Osteocyte (in vitro differentiated cells): ENCODE data around the gene TMEM128. TPM values are rescaled to one million over a fixed set of nuclear protein-coding genes. Genes with fewer than 3 reads are reported as not detected.
A peak's percentile ranks its signal among the peaks of the same experiment; 100 is the strongest.

Experiments
- DNase-seq: peaks from one replicate; pipeline ENCODE4 v3.0.0; 2021; ENCODE audit warnings: mixed read lengths; ENCODE audit not compliant: unreplicated experiment; ENCODE audit errors: extremely low spot score
- H3K27ac Mint-ChIP-seq: one replicate; pipeline ENCODE4 v1.8.0; 2021; ENCODE audit warnings: mild to moderate bottlenecking, mixed read lengths; ENCODE audit not compliant: unreplicated experiment
- H3K27me3 Mint-ChIP-seq: one replicate; pipeline ENCODE4 v1.8.0; 2021; ENCODE audit warnings: mixed read lengths; ENCODE audit not compliant: unreplicated experiment
- H3K36me3 Mint-ChIP-seq: one replicate; pipeline ENCODE4 v1.8.0; 2021; ENCODE audit warnings: mixed read lengths; ENCODE audit not compliant: unreplicated experiment
- H3K4me1 Mint-ChIP-seq: one replicate; pipeline ENCODE4 v1.8.0; 2021; ENCODE audit warnings: mixed read lengths; ENCODE audit not compliant: unreplicated experiment
- H3K4me3 Mint-ChIP-seq: one replicate; pipeline ENCODE4 v1.8.0; 2021; ENCODE audit warnings: mild to moderate bottlenecking, moderate library complexity, mixed read lengths; ENCODE audit not compliant: unreplicated experiment
- H3K9me3 Mint-ChIP-seq: one replicate; pipeline ENCODE4 v1.8.0; 2021; ENCODE audit warnings: mixed read lengths; ENCODE audit not compliant: unreplicated experiment
- total RNA-seq: library from RNA; stranded (reverse); gene quantifications from 2 replicates; pipeline ENCODE4 v1.2.1, GENCODE V29; 2021
- TF ChIP-seq, protein P1 (sequence below): fragments of 200-600 bp; sonication (generic); IDR thresholded peaks from 2 replicates; pipeline ENCODE4 v1.5.0; 2021; ENCODE audit warnings: antibody characterized with exemption, mild to moderate bottlenecking, moderate library complexity

TMEM128 gene
- total RNA-seq, 1 donor from 2014 or later, result 25.7 TPM

DNA sequence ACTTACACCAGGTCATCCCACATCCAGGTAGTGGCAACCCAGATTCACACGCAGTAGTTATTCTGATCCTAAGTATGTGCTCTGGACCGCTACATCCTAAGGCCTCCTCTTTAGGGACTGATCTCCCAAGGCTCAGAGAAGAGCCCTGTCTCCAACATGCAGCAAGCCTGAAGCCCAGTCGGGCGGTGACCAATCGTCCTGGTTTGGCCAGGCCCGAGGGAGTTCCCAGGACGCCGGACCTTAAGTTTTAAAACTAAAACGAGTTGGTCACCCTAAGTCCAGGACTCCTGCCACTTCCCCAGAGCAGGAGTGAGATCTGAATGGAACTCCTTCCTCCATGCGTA is 41.5 kb upstream of the TMEM128 start:
- Mint-ChIP-seq H3K4me3 (peak overlapping the region; percentile 96), H3K36me3 (peaks cover 3% of the 10 kb centered on the region), H3K9me3 (no peaks in the 10 kb centered on the region), H3K4me1 (peaks cover 33% of the 10 kb centered on the region), H3K27ac (peak overlapping the region; percentile 85), H3K27me3 (no peaks in the 10 kb centered on the region)
- DNase-seq, result no peak
- TF ChIP-seq, protein P1, sequence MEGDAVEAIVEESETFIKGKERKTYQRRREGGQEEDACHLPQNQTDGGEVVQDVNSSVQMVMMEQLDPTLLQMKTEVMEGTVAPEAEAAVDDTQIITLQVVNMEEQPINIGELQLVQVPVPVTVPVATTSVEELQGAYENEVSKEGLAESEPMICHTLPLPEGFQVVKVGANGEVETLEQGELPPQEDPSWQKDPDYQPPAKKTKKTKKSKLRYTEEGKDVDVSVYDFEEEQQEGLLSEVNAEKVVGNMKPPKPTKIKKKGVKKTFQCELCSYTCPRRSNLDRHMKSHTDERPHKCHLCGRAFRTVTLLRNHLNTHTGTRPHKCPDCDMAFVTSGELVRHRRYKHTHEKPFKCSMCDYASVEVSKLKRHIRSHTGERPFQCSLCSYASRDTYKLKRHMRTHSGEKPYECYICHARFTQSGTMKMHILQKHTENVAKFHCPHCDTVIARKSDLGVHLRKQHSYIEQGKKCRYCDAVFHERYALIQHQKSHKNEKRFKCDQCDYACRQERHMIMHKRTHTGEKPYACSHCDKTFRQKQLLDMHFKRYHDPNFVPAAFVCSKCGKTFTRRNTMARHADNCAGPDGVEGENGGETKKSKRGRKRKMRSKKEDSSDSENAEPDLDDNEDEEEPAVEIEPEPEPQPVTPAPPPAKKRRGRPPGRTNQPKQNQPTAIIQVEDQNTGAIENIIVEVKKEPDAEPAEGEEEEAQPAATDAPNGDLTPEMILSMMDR, result no peak

DNA sequence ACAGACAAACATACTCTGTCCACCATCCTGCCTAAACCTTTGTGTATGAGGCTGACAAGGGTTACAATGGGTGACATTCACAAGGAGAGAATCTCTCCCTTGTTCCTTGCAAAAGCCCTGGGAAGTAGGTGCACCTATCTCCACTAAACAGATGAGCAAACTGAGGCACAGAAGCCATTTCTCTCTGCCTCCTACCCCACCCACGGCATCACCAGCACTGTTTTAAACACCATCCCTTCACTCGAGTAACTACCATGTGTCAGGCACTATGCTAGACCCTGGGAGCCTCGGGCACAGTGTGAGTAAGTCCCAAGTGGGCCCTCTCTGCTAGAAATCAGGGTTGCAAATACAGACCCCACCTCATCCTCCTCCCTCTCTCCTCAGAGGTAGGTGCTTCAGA is 41.0 kb upstream of the TMEM128 start:
- Mint-ChIP-seq H3K36me3 (peaks cover 3% of the 10 kb centered on the region), H3K27me3 (no peaks in the 10 kb centered on the region), H3K4me1 (peaks cover 33% of the 10 kb centered on the region), H3K27ac (no peak overlapping the region), H3K4me3 (peak overlapping the region; percentile 96), H3K9me3 (no peaks in the 10 kb centered on the region)
- DNase-seq, result peak; percentile 27
- TF ChIP-seq, protein P1, result no peak

DNA sequence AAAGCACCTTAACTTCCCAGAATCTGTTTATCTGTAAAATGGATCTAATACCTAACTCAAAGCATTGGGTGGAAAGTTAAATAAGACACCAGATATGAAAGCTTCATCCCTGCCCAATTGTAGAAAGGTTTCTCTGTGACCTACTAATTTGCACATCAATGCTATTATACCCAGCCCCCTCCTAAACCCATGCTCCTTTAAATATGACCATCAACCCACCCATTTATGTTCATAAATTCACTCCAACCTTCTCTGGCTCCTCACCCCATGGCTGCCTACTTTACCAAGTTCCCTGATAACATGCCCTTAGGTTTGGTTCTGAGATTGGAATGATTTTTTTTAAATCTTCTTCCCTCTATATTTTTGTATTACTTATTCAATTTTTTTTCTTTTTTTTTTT is 40.1 kb upstream of the TMEM128 start:
- TF ChIP-seq, protein P1, result no peak
- Mint-ChIP-seq H3K9me3 (no peaks in the 10 kb centered on the region), H3K27ac (no peak overlapping the region), H3K27me3 (no peaks in the 10 kb centered on the region), H3K36me3 (peaks cover 3% of the 10 kb centered on the region), H3K4me1 (peaks cover 33% of the 10 kb centered on the region), H3K4me3 (no peak overlapping the region)
- DNase-seq, result no peak

DNA sequence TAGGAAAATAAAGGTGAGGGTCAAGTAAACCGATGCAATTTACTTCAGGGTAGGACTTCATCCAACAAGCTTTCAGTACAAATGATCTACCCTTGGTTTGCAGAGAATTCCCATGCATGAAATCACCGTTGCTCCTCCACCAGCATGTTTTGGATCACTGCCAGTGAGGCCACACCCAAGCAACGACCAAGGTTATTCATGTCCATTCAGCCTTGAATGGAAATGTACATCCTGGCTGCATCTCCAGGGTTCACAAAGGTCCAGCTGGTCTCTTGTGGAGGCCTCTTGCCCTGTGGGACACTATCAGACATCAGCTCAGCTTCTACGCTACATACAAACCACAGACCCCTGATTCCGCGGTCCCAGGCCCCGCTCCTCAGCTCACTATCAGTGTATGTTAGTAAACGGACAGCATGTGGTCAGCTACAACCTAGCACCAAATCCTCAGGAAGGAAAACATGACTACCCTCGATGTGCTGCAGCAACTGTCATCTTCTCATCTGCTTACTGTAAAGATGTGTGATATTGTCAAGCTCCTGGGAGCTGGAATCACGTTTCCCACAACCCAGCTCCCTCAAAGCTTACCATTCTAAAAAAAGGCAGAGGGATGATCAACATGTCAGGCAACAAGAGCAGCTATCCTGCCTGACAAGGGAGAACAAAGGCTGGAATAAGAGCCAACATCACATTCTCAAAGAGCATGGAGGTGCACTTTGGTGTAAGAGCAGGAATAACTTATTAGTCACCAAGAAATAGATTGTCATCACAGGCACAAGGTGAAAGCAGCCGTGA is 37.0 kb upstream of the TMEM128 start:
- no peaks in the 10 kb centered on the region for H3K27me3 Mint-ChIP-seq
- peaks cover 19% of the 10 kb centered on the region for H3K4me1 Mint-ChIP-seq
- TF ChIP-seq, protein P1, result no peak
- no peak overlapping the region for H3K4me3 Mint-ChIP-seq
- peak; percentile 54 for DNase-seq
- H3K9me3 Mint-ChIP-seq, result no peaks in the 10 kb centered on the region
- no peak overlapping the region for H3K27ac Mint-ChIP-seq
- H3K36me3 Mint-ChIP-seq, result peaks cover 21% of the 10 kb centered on the region

DNA sequence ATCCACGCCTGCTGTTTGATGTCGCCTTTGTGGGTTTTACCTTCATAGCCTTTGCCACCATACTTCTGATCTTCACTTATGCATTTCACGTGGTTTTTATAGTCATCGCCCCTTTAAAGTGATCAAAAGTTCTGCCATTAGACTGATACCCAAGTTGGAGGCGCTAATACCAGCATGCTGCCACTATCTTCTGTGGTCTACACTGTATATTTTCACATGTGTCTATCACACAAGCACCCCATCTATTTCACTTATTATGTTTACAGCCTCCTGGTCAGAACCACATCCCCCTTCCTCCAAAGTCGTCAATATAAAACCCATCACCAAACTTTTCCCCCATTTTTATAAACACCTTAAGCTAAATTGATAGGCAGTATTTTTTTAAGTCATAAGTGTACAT is 33.8 kb upstream of the TMEM128 start:
- H3K4me3 Mint-ChIP-seq, result no peak overlapping the region
- H3K36me3 Mint-ChIP-seq, result peaks cover 30% of the 10 kb centered on the region
- TF ChIP-seq, protein P1, result no peak
- no peaks in the 10 kb centered on the region for H3K9me3 Mint-ChIP-seq
- H3K27ac Mint-ChIP-seq, result no peak overlapping the region
- DNase-seq, result no peak
- no peaks in the 10 kb centered on the region for H3K27me3 Mint-ChIP-seq
- H3K4me1 Mint-ChIP-seq, result peaks cover 5% of the 10 kb centered on the region
